ENCODE data around the gene FAM169A. TPM values are rescaled to one million over a fixed set of nuclear protein-coding genes. Genes with fewer than 3 reads are reported as not detected.

The FAM169A gene
- total RNA-seq, 1 experiment from 2014 or later = 63.1 TPM

DNA sequence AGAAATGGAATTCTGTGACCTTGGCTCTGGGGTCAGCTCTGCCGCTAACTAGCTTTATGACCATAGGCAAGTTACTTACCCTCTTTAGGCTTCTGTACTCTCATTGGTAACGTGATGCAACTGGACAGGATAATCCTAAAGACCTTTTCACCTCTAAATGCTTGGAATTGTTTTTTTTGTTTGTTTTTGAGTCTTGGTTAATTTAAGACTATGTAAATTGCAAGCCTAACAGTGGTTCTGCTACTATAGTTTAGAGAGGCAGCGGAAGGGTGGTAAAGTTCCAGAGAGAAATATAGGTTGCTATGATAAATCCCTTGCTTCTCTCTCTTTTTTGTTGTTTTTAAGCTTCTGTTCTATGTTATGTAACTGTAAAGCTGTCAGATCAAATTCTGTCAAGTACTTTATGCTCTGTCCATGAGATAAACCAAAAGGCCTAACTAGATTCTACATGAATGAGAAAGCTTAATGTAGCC lies 17.6 kb downstream of the FAM169A start:
- DNase-seq = no peak

More for the DNA sequence above, 17.6 kb downstream of the FAM169A start:
- Histone ChIP-seq H2BK15ac (ENCODE audit: low read depth, low read length) (no peak overlapping the region), H2AK5ac (ENCODE audit: insufficient read length, low read length) (no peak overlapping the region), H3K14ac (ENCODE audit: insufficient read depth, low read length) (no peak overlapping the region), H3K23me2 (ENCODE audit: insufficient read length, low read depth, low read length, poor library complexity, severe bottlenecking) (no peaks in the 10 kb centered on the region), H4K20me1 (ENCODE audit: control insufficient read depth, insufficient read depth, insufficient read length) (no peaks in the 10 kb centered on the region), H3K18ac (ENCODE audit: insufficient read length, low read depth, low read length) (no peak overlapping the region), H2AFZ (ENCODE audit: low read length) (no peak overlapping the region), H3K56ac (ENCODE audit: insufficient read length, low read depth, low read length) (no peak overlapping the region), H4K5ac (ENCODE audit: insufficient read length, low read depth, low read length) (no peak overlapping the region), H2BK12ac (ENCODE audit: insufficient read length, low read depth, low read length) (no peak overlapping the region), H3K9me3 (ENCODE audit: control insufficient read depth, low read depth, low read length) (no peaks in the 10 kb centered on the region), H3T11ph (ENCODE audit: low read length) (no peak overlapping the region), H3K79me2 (ENCODE audit: insufficient read depth, low read length) (peaks cover 51% of the 10 kb centered on the region), H3K27me3 (ENCODE audit: insufficient read depth, low read length) (no peaks in the 10 kb centered on the region), H3K23ac (ENCODE audit: insufficient read length, low read depth, low read length) (no peak overlapping the region), H4K8ac (replicated peaks; ENCODE audit: insufficient read length, low read depth, low read length) (no peak overlapping the region), H2BK5ac (ENCODE audit: insufficient read length, low read length) (no peak overlapping the region), H3K79me1 (ENCODE audit: insufficient read depth, low read depth, low read length, poor library complexity, severe bottlenecking) (no peaks in the 10 kb centered on the region), H2BK120ac (ENCODE audit: low read depth, low read length, poor library complexity, severe bottlenecking) (no peak overlapping the region), H4K91ac (ENCODE audit: insufficient read length, low read depth, low read length) (no peak overlapping the region), H3K9ac (ENCODE audit: extremely low read depth, insufficient read length, low read length) (no peak overlapping the region), H3K4ac (ENCODE audit: low read depth, low read length) (no peak overlapping the region), H2BK20ac (ENCODE audit: low read depth, low read length, poor library complexity, severe bottlenecking) (no peak overlapping the region), H3K27ac (ENCODE audit: insufficient read length, low read depth, low read length) (no peak overlapping the region), H3K4me1 (ENCODE audit: insufficient read depth, low read length) (peaks cover 10% of the 10 kb centered on the region; the same call in 1 of the 2 replicates), H3K4me2 (ENCODE audit: insufficient read depth, insufficient read length, low read length) (no peak overlapping the region)
- TF ChIP-seq, protein P1, sequence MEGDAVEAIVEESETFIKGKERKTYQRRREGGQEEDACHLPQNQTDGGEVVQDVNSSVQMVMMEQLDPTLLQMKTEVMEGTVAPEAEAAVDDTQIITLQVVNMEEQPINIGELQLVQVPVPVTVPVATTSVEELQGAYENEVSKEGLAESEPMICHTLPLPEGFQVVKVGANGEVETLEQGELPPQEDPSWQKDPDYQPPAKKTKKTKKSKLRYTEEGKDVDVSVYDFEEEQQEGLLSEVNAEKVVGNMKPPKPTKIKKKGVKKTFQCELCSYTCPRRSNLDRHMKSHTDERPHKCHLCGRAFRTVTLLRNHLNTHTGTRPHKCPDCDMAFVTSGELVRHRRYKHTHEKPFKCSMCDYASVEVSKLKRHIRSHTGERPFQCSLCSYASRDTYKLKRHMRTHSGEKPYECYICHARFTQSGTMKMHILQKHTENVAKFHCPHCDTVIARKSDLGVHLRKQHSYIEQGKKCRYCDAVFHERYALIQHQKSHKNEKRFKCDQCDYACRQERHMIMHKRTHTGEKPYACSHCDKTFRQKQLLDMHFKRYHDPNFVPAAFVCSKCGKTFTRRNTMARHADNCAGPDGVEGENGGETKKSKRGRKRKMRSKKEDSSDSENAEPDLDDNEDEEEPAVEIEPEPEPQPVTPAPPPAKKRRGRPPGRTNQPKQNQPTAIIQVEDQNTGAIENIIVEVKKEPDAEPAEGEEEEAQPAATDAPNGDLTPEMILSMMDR (conservative IDR thresholded peaks at IDR 0.05) = no peak
- Mint-ChIP-seq H3K36me3 (ENCODE audit: insufficient read depth in 1 of 3, low read depth in 3 of 3) (peaks cover 0 to 3% (median 0%) of the 10 kb centered on the region in 3 experiments; a peak in 3 of 7 replicates), H3K4me3 (no peak overlapping the region), H3K9me3 (no peaks in the 10 kb centered on the region), H3K4me1 (peaks cover 64 to 69% of the 10 kb centered on the region in 2 experiments), H3K27me3 (ENCODE audit: low read depth) (no peaks in the 10 kb centered on the region), H3K27ac (peak overlapping the region in 1 of 3 experiments; percentile 76; a peak in 3 of 7 replicates)
- no CpG with 5 or more reads among the region's 3 CpGs for WGBS (ENCODE audit: extremely low coverage, insufficient read length, low lambda C conversion rate)
